ENCODE data around the gene EOMES.

GRCh38 chr3:27723456-27723814, 1.3 kb upstream of the EOMES start:
- TF ChIP-seq POLR2AphosphoS5 (IDR thresholded peaks at IDR 0.05) (no peak), CTCF (IDR thresholded peaks at IDR 0.05) (no peak), POLR2A (IDR thresholded peaks at IDR 0.05) (no peak)
